Dendritic cell treated with granulocyte-macrophage colony-stimulating factor and Interleukin-4, amounts not matched to agents 40 ng/mL and 50 ng/mL, for 4 days (primary cell): Measurements from ENCODE around the gene DPY19L2.
"Not testable (repeated sequence)": the region's sequence is repeated elsewhere in the genome, so short reads cannot be mapped to it uniquely, and the experiment has no call there.

Experiments used
- H3K27ac Mint-ChIP-seq: one replicate; pipeline ENCODE4 v1.8.0; 2022; ENCODE audit warnings: mild to moderate bottlenecking, mixed read lengths
- H3K27me3 Mint-ChIP-seq: one replicate; pipeline ENCODE4 v1.8.0; 2022; ENCODE audit warnings: mild to moderate bottlenecking, mixed read lengths
- H3K36me3 Mint-ChIP-seq: one replicate; pipeline ENCODE4 v1.8.0; 2022; ENCODE audit warnings: low read depth, mixed read lengths
- H3K4me1 Mint-ChIP-seq: one replicate; pipeline ENCODE4 v1.8.0; 2022; ENCODE audit warnings: low read depth, mixed read lengths
- H3K4me3 Mint-ChIP-seq: one replicate; pipeline ENCODE4 v1.8.0; 2022; ENCODE audit warnings: mild to moderate bottlenecking, moderate library complexity, mixed read lengths
- H3K9me3 Mint-ChIP-seq: one replicate; pipeline ENCODE4 v1.8.0; 2022; ENCODE audit warnings: mixed read lengths
- intact Hi-C: fragments of 100-400 bp; cut with micrococcal nuclease; formaldehyde crosslinking; loops from one replicate; pipeline ENCODE4 v1.15.0; 2022

DPY19L2 gene

DNA sequence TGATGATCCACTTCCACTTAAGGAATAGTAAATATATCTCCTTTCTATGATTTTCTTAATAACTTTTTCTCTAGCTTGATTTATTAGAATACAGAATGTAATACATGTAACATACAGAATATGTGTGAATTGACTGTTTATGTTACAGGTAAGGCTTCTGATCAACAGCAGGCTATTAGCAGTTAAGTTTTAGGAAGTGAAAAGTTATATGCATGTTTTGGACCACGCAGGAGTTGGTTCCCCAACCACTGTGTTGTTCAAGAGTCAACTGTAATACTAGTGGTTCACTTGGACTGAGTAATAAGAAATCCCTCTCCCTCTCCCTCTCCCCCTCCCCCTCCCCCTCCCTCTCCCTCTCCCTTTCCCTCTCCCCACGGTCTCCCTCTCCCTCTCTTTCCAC lies 17.5 kb upstream of the DPY19L2 start:
- H3K27ac Mint-ChIP-seq, intact Hi-C loops, H3K36me3 Mint-ChIP-seq, H3K4me3 Mint-ChIP-seq, H3K4me1 Mint-ChIP-seq, H3K9me3 Mint-ChIP-seq, H3K27me3 Mint-ChIP-seq: not testable (repeated sequence)

DNA sequence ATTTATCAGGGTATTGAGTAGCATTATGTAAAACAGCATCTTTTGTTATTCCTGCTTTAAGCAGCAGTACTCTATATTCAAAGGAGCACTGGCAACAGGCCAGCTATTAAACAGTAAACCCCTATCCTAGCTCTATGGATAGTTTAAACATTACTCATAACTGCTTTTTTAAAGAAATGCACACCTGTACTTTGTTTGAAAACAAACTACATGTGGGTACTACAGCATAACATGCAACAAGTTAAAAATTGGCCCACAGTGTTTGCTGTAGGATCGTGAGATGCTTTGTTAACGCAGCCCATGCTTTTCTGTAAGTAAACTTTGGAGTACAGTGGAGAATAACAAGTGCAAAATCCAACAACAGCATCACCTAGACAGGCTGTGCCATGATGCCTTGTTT lies 14.3 kb upstream of the DPY19L2 start:
- H3K9me3 Mint-ChIP-seq, H3K27me3 Mint-ChIP-seq, H3K36me3 Mint-ChIP-seq, H3K27ac Mint-ChIP-seq, intact Hi-C loops, H3K4me1 Mint-ChIP-seq, H3K4me3 Mint-ChIP-seq: not testable (repeated sequence)

DNA sequence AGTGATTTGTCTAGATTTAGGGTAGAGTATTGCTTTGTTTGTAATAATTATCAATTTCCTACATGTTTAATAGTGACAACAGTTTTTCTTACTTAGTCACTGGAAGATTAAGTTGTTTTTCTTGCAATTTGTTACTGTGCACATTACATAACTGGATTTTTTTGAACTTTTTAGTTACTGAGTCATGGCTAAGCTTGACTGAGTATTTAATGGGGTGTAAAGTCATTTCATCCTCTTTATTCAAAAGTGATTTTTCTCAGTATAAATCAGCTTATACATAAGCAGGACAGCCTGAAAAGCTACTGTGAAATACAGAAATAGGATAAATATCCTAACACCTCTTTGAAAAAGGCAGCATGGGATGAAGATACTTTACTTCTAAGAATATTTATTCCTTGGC lies 12.5 kb upstream of the DPY19L2 start:
- intact Hi-C loops, H3K27ac Mint-ChIP-seq, H3K9me3 Mint-ChIP-seq, H3K27me3 Mint-ChIP-seq, H3K4me3 Mint-ChIP-seq, H3K36me3 Mint-ChIP-seq, H3K4me1 Mint-ChIP-seq: not testable (repeated sequence)

DNA sequence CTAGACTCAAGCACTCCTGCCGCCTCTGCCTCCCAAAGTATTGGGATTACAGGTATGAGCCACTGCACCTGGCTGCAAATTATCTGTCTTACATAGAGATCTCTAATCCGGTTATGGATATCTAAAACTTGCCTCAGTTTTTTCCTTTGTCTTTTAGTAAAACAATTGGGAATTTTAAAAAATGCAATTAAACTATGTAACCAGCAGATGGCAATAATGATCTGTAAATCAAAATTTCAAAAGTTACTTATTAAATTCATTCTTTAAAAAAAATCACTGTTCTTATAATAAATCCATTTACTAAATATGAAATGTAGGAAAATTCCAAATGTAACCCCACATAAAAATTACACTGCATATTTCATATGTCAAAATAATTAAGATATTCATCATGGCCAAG lies 4.3 kb upstream of the DPY19L2 start:
- Mint-ChIP-seq H3K4me1 (peaks cover 17% of the 10 kb centered on the region), H3K27me3 (peaks cover 24% of the 10 kb centered on the region)
- H3K4me3 Mint-ChIP-seq, H3K9me3 Mint-ChIP-seq, H3K36me3 Mint-ChIP-seq, H3K27ac Mint-ChIP-seq: not testable (repeated sequence)
- intact Hi-C loops: loop anchor here (5.0 kb wide), 1 partner anchor 130 kb away; no protein-coding TSS in a partner anchor

DNA sequence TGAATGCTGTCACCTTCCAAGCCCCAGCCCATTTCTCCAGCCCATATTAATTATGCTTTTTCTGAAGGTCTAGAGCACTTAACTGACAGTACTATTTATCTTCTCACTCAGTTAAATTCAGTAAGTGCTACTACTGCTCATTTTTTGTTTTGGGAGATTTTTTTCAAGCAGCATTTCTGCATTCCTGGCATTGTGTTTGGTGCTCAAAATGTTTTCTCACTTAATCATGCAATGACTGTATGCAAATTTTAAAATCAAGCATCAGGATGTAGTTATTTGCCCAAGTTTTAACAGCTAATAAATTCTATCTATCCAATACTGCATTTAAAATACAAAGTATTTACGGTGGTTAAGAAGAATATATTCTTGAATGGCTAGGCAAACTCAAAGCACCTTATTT lies 1.6 kb upstream of the DPY19L2 start:
- Mint-ChIP-seq H3K27me3 (peaks cover 28% of the 10 kb centered on the region), H3K4me1 (peaks cover 21% of the 10 kb centered on the region)
- not testable (repeated sequence) for H3K36me3 Mint-ChIP-seq, H3K4me3 Mint-ChIP-seq, H3K27ac Mint-ChIP-seq, H3K9me3 Mint-ChIP-seq
- intact Hi-C loops: loop anchor here (5.0 kb wide), 1 partner anchor 132 kb away; no protein-coding TSS in a partner anchor

DNA sequence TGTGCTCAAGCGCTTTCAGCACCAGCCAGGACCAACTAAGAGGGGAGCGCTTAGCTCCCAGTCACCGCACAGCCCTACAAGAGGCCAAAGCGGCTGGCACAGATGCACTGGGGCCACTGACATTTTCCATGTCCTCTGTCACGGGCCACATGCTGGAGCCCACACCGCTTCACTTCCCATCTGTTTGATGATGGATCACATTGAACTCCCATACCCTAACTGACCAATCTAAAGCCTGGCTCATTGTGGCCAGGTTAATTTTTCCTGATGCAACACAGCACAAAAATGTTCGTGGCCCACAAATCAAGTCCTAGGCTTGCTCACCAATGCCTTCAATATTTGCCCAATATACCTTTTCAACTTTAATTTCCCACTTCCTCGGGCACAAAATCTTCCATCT lies 1.1 kb upstream of the DPY19L2 start:
- H3K9me3 Mint-ChIP-seq, H3K36me3 Mint-ChIP-seq, H3K27ac Mint-ChIP-seq, intact Hi-C loops, H3K4me3 Mint-ChIP-seq: not testable (repeated sequence)
- peaks cover 21% of the 10 kb centered on the region for H3K4me1 Mint-ChIP-seq
- peaks cover 28% of the 10 kb centered on the region for H3K27me3 Mint-ChIP-seq

DNA sequence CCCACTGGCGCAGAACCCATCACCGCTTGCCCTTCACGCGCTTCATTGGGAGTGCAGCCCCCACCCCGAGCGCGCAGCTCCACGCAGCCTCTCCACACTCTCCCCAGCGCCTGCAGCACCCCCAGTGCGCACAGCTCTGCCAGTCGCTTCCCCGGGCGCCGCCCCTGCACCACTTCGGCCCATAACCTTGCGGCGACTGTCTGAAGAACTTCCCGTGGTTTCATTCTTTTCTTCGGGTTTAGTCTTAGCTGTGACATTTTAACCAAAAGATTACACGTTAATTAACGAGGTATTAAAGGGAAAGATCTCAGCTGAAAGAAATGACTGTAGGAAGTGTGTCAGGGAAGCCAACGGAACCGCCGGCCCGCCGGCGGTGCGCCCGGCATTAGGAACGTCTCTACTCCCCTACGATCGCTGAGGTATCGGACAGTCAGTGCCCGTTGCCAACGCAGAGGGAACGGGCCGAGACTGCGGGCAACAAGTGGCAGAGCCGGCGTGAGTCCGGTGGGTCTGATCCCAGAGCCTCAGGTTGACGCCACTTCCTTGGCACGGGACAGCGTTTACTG lies 590 bp upstream of the DPY19L2 start:
- peaks cover 28% of the 10 kb centered on the region for H3K27me3 Mint-ChIP-seq
- H3K36me3 Mint-ChIP-seq, intact Hi-C loops, H3K9me3 Mint-ChIP-seq: not testable (repeated sequence)
- peak overlapping the region; percentile 31 for H3K27ac Mint-ChIP-seq
- H3K4me1 Mint-ChIP-seq: peaks cover 21% of the 10 kb centered on the region
- H3K4me3 Mint-ChIP-seq: peak overlapping the region; percentile 84

DNA sequence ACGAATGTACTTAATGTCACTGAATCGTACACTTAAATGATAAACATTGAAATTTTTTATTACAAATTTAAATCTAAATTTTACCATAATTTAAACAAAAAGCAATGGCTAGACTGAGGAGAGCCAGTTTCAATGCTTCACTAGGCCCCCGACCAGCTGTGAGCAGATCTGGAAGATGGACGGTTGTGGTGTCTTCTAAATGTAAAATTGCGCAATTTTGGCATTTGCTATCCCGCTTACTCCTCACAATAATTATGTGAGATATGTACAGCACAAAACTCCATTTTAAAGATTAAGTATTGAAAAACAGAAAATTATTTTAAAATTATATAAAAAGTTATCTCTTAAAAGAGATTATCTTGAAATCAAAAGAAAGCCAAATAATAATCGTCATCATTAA lies 5.3 kb downstream of the DPY19L2 start:
- H3K4me3 Mint-ChIP-seq, H3K27me3 Mint-ChIP-seq, intact Hi-C loops, H3K27ac Mint-ChIP-seq, H3K4me1 Mint-ChIP-seq, H3K9me3 Mint-ChIP-seq, H3K36me3 Mint-ChIP-seq: not testable (repeated sequence)

DNA sequence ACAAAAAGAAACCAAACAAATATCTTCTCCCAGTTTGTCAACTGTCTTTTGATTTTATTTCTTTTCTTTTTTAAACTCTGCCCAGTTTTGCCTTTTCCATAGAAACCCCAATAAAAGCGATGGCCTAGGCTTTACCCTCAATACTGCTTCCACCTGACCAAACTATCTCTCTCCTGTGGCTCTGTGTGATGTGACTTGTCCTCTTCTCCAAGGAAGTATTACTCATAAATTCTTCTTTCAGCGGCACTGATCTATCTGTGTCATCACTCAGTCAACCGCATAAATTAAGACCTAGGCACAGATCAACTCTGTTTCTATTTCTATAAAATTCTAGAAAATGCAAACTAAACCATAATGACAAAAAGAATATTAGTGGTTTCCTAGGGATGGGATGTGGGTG lies 9.8 kb downstream of the DPY19L2 start:
- intact Hi-C loops, H3K27ac Mint-ChIP-seq, H3K4me1 Mint-ChIP-seq, H3K4me3 Mint-ChIP-seq, H3K36me3 Mint-ChIP-seq, H3K27me3 Mint-ChIP-seq, H3K9me3 Mint-ChIP-seq: not testable (repeated sequence)

DNA sequence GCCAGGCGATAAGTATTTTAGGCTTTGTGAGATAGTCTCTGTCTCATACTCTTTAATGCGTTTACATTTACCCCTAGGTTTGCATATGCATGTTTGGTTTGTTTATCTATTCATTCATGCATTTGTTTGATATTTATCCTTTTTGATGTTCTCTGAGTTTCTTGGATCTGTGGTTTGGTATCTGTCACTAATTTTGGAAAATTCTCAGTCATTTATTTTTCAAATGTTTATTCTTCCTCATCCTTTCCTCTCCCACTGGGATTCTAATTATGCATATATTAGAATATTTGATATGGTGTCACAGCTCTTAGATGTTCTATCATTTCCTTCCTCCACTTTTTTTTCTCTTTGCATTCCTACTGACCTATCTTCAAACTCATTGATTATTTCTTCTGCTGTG lies 11.9 kb downstream of the DPY19L2 start:
- H3K27ac Mint-ChIP-seq, intact Hi-C loops, H3K4me1 Mint-ChIP-seq, H3K9me3 Mint-ChIP-seq, H3K27me3 Mint-ChIP-seq, H3K36me3 Mint-ChIP-seq, H3K4me3 Mint-ChIP-seq: not testable (repeated sequence)

DNA sequence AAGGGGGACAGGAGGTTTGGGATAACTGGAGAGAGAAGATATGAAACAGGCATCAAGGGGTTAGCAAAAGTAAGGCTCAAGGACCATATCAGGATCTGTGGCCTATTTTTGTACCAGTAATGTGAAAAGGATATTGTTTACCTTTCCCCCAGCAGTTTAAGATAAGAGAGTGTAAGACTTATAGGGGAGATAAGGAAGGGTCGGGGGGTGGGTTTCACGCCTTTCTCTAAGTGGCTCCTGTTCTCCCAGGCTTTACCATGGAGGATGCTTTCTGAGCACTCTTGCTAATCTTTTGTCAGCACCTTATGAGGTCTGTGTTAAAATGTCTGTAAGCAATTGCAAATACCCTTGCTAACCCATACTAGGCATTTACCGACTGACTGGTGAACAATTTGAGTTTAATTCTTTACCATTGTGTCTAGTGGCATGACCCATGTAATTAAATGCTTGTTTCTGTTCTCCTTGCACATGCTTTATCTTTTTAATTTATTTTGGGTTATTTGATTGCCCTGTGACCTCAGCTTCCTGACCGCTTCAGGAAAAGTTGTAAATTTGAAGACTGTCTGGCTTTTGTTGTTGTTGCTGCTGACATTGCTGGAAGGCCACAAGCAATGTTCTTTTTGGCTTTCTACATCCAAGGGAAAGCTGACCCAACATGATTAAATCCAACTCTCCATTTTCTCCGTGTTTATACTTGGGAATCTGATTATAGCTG lies 12.6 kb downstream of the DPY19L2 start:
- H3K36me3 Mint-ChIP-seq, intact Hi-C loops, H3K4me3 Mint-ChIP-seq, H3K27ac Mint-ChIP-seq, H3K27me3 Mint-ChIP-seq, H3K9me3 Mint-ChIP-seq, H3K4me1 Mint-ChIP-seq: not testable (repeated sequence)

DNA sequence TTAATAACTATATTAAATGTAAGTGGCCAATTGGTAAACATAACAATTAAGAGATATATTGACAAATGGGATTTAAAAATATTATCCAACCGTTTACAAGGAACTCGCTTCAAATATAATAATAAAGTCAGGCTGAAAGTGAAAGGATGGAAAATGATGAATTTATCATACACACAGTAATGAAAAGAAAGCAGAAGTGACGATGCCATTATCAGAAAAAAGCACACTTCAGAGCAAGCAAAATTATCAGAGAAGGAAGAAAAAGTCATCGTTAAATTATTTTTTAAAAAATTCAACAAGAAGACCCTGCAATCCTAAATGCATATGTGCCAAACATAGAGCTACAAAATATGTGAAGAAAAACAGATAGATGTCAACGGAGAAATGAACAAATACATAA lies 13.8 kb downstream of the DPY19L2 start:
- H3K4me1 Mint-ChIP-seq, H3K4me3 Mint-ChIP-seq, H3K27me3 Mint-ChIP-seq, H3K27ac Mint-ChIP-seq, intact Hi-C loops, H3K36me3 Mint-ChIP-seq, H3K9me3 Mint-ChIP-seq: not testable (repeated sequence)

DNA sequence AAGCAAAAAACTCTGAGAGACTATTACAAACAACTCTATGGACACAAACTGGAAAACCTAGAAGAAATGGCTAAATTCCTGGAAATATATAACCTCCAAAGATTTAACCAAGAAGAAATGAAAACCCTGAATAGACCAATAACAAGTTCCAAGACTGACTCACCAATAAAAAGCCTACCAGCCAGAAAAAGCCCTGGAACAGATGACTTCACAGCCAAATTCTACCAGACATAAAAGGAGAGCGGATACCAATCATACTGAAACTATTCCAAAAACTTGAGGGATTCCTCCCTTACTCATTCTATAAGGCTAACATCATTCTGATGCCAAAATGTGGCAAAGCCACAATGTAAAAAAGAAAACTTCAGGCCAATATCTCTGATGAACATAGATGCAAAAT lies 18.8 kb downstream of the DPY19L2 start:
- H3K36me3 Mint-ChIP-seq, H3K27me3 Mint-ChIP-seq, intact Hi-C loops, H3K27ac Mint-ChIP-seq, H3K4me3 Mint-ChIP-seq, H3K9me3 Mint-ChIP-seq, H3K4me1 Mint-ChIP-seq: not testable (repeated sequence)

DNA sequence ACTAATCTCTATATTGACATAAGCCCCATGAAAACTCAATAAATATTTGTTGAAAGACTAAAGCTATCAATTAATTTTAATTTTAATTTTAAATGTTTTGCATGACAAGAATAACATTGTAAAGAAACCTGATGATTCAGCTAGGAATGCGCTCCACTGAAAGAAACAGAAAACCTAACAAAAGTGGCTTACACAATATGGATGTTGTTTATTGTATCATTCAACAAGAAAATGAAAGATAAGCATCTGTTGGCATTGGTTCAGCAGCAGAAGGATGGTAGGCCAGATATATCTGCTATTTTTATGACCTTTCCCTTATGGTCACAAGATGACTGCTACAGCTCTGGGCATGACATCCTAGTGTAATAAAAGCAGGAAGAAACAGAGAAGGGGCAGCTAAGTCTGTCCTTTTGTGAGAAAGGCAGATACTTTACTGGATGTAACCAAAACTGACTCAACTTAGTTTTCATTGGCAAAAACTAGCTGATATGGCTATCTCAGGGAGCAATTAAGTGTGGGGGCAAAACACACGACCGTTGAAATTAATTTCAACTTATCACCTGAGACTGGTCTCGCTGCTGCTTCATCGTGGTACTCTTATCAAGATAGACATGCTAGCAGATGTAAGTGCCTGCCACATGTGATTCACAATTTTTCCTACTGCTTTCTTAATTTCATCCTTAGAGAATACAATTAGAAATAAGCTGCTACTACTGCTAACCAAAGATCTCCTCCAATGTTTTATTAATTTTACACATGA lies 24.7 kb downstream of the DPY19L2 start:
- H3K4me1 Mint-ChIP-seq, H3K27ac Mint-ChIP-seq, intact Hi-C loops, H3K9me3 Mint-ChIP-seq, H3K36me3 Mint-ChIP-seq, H3K4me3 Mint-ChIP-seq, H3K27me3 Mint-ChIP-seq: not testable (repeated sequence)

DNA sequence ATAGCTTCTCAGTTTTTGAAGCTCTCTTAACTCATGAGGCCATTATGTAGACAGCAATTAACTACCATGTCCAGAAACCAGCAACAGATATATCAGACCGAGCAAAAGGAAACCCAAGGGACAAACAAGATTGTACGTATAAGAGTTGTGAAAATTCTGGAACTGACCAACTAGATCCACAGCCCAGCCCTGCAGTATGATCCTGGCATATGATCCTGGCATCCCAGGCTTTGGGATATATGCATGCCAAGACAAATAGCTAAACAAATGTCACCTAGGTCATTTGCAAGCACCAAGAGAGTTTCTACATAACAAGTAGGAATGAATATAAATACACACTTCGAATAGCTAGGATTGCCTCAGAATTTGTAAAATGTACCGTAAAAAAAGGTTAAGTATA lies 44.0 kb downstream of the DPY19L2 start:
- H3K4me3 Mint-ChIP-seq, H3K9me3 Mint-ChIP-seq, H3K36me3 Mint-ChIP-seq, H3K27ac Mint-ChIP-seq, H3K4me1 Mint-ChIP-seq, intact Hi-C loops, H3K27me3 Mint-ChIP-seq: not testable (repeated sequence)
